AG09319 (cell line): Measurements from ENCODE around the gene GALR3.

Experiments used
- DNase-seq: peaks from one replicate; pipeline ENCODE4 v3.0.0-alpha.2; 2010; ENCODE audit warnings: low read depth; ENCODE audit errors: extremely low read depth
- TF ChIP-seq, protein P1 (sequence below): IDR thresholded peaks from 2 replicates; pipeline ENCODE4 v1.5.1; 2011; ENCODE audit warnings: low read depth, mild to moderate bottlenecking, inconsistent platforms, low read length, moderate library complexity

GALR3 gene, protein sequence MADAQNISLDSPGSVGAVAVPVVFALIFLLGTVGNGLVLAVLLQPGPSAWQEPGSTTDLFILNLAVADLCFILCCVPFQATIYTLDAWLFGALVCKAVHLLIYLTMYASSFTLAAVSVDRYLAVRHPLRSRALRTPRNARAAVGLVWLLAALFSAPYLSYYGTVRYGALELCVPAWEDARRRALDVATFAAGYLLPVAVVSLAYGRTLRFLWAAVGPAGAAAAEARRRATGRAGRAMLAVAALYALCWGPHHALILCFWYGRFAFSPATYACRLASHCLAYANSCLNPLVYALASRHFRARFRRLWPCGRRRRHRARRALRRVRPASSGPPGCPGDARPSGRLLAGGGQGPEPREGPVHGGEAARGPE

DNA sequence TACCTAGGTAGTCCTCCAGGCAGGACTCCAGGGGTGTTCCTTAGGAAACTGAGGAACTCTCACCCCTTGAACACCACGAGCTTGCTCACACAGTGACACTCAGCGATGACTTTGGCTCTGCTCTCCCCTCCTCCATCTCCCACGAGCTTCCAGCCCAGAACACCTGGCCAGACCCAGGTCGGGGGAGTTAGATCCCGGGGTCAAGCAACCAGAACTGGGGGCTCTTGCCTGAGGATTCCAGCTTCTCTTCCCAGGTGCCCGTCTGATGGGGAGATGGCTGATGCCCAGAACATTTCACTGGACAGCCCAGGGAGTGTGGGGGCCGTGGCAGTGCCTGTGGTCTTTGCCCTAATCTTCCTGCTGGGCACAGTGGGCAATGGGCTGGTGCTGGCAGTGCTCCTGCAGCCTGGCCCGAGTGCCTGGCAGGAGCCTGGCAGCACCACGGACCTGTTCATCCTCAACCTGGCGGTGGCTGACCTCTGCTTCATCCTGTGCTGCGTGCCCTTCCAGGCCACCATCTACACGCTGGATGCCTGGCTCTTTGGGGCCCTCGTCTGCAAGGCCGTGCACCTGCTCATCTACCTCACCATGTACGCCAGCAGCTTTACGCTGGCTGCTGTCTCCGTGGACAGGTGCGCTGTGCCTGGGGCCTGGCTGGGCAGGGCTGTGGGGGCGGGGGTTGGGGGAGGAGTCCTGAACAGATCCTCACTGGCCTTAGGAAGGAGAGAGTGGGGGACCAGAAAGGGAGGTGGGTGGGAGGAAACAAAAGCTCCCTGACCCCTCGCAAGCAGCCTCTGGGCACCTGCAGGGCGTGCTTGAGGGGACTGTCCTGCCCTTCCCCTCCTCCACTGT, at the start of gene GALR3:
TSS of gene GALR3 (plus strand) at position 249 of the 852 bp plus-strand sequence. CDS start at position 274, 25 bp downstream.
- DNase-seq, result no peak

DNA sequence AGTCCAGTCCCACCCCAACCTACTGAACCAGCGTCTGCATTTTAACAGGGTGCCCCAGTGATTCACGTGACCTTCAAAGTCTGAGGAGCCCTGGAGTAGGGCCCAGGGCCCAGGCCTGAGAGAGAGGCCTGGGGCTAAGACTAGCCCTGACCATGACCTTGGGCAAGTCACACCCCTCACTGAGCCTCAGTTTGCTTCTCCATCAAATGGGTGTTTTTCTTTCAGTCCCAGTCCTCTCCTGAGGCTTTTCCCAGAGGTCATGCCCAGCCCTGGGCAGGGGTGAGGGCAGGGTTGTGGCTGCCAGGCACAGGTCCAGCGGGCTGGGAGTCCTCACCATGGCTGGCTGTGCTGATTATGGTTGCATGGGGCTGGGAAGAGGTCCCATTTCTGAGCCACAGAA, 48.5 kb upstream of the GALR3 start:
- no peak for DNase-seq
- TF ChIP-seq, protein P1, sequence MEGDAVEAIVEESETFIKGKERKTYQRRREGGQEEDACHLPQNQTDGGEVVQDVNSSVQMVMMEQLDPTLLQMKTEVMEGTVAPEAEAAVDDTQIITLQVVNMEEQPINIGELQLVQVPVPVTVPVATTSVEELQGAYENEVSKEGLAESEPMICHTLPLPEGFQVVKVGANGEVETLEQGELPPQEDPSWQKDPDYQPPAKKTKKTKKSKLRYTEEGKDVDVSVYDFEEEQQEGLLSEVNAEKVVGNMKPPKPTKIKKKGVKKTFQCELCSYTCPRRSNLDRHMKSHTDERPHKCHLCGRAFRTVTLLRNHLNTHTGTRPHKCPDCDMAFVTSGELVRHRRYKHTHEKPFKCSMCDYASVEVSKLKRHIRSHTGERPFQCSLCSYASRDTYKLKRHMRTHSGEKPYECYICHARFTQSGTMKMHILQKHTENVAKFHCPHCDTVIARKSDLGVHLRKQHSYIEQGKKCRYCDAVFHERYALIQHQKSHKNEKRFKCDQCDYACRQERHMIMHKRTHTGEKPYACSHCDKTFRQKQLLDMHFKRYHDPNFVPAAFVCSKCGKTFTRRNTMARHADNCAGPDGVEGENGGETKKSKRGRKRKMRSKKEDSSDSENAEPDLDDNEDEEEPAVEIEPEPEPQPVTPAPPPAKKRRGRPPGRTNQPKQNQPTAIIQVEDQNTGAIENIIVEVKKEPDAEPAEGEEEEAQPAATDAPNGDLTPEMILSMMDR, result no peak

More for the DNA sequence above, at the start of gene GALR3:
- TF ChIP-seq, protein P1, result no peak

DNA sequence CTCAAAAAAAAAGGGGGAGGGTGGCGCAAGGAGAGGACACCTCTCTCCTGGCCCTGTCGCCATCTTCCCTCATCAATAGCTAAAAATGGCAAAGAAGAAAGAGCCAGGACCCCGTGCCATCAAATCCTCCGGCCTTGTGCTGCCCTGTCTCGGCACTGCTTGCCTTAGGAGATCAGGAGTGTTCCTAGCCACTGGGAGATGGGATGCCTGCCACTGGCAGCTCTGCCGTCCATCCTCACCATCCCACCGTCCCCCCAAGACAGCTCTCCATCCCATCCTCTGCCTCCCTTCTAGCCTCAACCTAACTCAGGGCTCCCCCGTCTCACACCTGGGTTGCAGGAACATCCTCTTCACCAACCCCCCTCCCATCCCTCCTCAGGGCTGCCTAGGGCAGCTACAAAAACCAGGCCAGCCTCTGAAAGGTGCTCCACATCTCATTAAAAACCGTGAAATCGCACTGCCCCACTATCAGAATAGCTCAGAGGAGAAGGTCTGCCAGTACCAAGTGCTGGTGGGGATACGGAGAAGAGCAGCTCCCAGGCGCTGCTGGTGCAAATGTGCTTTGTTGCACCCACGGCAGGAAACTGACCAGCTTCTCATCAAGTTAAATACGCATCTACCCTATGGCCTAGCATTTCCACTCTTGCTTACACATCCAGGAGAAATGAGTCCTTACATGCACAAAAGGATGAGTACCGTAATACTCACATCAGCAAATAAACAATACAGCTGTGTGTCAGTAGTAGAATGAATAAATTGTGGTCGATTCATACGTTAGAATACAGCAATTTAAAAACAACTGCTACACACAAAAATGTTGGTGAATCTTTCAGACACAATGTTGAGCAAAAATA, 47.2 kb upstream of the GALR3 start:
- DNase-seq, result peak; percentile 8
- TF ChIP-seq, protein P1, result no peak

DNA sequence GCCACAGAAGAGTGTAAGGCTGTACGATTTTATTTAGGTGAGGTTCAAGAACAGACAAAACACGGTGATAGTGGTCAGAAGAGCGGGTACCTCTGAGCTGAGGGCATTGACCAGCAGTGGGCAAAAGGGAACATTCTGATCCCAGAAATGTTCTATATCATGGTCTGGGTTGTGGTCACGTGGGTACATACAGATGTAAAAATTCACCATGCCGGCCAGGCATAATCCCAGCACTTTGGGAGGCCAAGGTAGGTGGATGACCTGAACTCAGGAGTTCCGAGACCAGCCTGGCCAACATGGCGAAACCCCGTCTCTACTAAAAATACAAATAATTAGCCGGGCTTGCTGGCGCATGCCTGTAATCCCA, 46.6 kb upstream of the GALR3 start:
- TF ChIP-seq, protein P1, result no peak
- no peak for DNase-seq

DNA sequence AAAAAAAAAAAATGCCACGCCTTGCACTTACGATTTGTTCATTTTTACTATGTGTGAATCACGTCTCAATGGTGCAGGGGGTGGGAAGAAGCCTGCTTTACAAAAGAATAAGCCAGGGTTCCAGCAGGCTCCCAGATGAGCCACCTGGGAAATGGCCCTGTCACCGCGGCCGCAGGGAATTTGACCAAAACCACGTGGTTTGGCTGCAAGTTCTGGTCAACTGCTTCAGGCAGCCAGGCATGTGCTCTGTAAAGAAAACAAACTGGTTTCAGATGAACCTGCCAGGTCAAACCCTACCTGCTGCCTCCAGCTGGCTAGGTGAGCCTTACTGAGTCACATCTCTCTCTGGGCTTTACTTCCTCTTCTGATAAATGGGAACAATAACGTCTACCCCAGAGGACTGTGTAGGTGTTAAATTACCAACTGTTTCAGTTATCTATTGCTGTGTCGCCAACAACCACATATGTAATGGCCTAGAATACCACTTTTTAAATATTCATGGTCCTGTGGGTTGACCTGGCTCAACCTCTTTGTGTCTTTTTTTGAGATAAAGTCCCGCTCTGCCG, 46.0 kb upstream of the GALR3 start:
- peak; percentile 31 for DNase-seq
- TF ChIP-seq, protein P1, result no peak

DNA sequence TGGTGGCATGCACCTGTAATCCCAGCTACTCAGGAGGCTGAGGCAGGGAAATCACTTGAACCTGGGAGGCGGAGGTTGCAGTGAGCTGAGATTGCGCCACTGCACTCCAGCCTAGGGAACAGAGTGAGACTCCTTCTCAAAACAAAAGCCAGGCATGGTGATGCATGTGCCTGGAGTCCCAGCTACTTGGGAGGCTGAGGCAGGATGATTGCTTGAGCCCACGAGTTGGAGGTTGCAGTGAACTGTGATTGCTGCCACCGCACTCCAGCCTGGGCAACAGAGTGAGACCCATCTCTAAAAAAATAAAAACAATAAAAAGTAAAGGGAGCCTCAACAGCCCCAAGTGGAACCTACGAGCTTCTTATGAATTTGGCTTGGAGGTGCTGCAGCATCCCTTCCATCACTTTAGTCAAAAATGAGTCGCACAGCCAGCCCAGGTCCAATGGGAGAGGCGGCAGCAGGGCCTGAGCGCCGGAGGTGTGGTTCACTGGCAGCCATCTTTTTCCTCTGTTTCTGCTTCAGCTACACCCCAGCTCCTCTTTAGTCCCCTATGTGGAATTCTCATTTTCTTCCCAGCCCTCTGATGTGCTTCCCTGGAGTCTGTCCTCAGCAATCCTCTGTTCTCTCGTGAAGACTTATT, 44.7 kb upstream of the GALR3 start:
- TF ChIP-seq, protein P1, result no peak

More for the DNA sequence above, 44.7 kb upstream of the GALR3 start:
- DNase-seq, result no peak
